GM19467 (cell line): Measurements from ENCODE around the gene RIN2.

Experiments used
- ATAC-seq: cut with Tn5 transposase; IDR thresholded peaks from one replicate; pipeline ENCODE4 v1.9.1; 2021; ENCODE audit warnings: mild to moderate bottlenecking, moderate library complexity; ENCODE audit not compliant: unreplicated experiment

The RIN2 gene, protein sequence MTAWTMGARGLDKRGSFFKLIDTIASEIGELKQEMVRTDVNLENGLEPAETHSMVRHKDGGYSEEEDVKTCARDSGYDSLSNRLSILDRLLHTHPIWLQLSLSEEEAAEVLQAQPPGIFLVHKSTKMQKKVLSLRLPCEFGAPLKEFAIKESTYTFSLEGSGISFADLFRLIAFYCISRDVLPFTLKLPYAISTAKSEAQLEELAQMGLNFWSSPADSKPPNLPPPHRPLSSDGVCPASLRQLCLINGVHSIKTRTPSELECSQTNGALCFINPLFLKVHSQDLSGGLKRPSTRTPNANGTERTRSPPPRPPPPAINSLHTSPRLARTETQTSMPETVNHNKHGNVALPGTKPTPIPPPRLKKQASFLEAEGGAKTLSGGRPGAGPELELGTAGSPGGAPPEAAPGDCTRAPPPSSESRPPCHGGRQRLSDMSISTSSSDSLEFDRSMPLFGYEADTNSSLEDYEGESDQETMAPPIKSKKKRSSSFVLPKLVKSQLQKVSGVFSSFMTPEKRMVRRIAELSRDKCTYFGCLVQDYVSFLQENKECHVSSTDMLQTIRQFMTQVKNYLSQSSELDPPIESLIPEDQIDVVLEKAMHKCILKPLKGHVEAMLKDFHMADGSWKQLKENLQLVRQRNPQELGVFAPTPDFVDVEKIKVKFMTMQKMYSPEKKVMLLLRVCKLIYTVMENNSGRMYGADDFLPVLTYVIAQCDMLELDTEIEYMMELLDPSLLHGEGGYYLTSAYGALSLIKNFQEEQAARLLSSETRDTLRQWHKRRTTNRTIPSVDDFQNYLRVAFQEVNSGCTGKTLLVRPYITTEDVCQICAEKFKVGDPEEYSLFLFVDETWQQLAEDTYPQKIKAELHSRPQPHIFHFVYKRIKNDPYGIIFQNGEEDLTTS

GRCh38 chr20:19758133-19758500 is at the start of gene RIN2:
Gene RIN2, plus strand, starts transcription at chr20:19758258. Its CDS starts 131,344 bp downstream, at chr20:19889602.
- ATAC-seq = no peak

- ATAC-seq = no peak
These were observed 48.3 kb upstream of the RIN2 start for GRCh38 chr20:19709635-19710335.

DNA sequence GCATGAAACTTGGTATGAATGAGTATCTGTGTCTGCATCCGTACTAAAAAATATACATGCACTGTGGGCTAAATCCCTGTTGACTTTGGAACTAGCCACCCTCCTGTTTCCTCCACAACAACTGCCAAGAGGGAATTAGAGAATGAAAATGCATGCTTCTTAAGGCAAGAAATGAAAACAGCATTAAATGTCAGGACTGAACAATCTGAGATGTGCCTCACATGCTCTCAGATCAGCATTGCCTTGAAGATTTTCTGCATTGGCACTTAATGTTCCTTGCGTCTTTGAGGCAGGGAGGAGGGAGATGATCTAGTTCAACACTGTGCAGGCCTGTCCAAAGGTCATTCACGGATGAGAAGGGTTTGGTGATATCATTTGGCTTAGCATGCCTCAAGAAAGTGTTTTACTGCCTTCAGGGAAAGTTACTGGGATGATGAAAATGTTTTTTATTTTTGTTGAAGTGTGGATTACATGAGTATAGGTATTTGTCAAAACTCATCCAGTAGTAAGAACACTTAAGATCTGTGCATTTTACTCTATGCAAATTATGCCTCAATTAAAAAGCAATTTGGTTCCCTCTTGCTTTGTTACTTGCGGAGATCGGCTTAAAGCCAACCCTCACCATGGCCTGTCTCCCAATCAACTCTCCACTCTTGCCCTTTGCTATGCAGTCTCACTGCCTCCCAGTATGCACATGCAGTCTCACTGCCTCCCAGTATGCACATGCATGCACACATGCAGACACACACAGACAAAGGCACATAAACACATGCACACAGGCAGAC is 47.5 kb upstream of the RIN2 start:
- ATAC-seq = no peak

DNA sequence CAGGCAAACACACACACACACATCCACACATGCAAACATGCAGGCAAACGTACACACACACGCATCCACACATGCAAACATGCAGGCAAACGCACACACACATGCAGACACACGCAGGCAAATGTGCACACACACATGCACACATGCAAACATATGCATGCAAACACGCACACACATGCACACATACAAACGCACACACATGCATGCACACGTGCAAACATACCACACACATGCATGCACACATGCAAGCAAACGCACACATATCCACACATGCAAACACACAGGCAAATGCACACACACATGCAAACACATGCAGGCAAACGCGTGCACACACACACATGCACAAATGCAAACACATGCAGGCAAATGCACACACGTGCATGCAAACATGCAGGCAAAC is 46.9 kb upstream of the RIN2 start:
- no peak for ATAC-seq

- no peak for ATAC-seq
These were observed 45.3 kb upstream of the RIN2 start for GRCh38 chr20:19712721-19713260.

GRCh38 chr20:19713822-19714578 is 44.1 kb upstream of the RIN2 start:
- no peak for ATAC-seq

GRCh38 chr20:19714579-19714840 is 43.5 kb upstream of the RIN2 start:
- ATAC-seq = no peak

- no peak for ATAC-seq
These were observed 42.1 kb upstream of the RIN2 start for GRCh38 chr20:19715986-19716385.

DNA sequence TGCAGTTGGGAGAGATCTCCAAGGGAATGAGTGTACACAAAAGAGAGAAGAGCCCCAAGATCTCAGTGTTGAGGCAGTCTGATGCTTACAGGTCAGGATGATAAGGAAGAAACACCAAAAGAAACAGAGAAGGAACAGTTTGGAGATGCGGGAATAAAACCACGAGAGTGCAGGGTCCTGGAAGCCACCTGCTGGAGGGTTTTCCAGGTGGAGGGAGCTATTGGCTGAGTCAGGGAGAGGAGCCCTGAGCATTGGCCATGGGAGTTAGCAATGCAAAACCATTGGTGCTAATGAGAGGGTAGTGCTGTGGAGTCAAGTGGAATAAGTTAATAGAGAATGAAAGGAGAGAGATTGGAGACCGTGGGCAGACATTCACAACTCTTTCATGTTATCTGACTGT is 39.2 kb upstream of the RIN2 start:
- no peak for ATAC-seq

GRCh38 chr20:19720991-19721390 is 37.1 kb upstream of the RIN2 start:
- no peak for ATAC-seq

- ATAC-seq = no peak
These were observed 35.0 kb upstream of the RIN2 start for GRCh38 chr20:19723051-19723450.

DNA sequence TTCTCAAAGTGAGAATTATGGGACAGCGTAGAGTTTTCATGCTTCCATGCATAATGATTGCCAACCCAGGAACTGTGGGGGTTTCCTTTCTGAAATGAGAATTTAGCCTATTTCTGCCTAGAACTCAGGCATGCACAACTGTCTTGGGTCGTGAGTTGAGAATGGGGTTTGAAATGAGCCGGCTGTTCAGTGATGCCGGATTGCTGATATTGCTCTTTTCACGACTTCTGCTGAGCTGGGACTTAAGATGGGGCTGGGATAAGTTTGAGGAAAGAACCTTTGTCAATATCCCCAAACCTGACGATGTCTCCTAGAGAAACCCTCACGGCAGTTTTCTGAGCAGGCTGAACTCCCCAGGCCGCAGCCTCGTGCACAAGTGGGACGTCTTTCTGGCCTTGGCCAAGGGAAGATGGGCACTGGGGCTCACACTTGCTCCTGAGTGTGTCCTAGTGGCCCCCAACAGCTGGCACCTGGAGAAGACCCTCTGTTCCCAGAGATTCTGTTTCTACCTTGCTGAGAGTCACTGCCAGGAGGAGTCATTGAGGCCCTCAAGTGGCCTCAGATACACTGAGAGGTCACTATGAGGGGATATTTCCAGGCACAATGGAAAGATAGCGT is 34.1 kb upstream of the RIN2 start:
- no peak for ATAC-seq

DNA sequence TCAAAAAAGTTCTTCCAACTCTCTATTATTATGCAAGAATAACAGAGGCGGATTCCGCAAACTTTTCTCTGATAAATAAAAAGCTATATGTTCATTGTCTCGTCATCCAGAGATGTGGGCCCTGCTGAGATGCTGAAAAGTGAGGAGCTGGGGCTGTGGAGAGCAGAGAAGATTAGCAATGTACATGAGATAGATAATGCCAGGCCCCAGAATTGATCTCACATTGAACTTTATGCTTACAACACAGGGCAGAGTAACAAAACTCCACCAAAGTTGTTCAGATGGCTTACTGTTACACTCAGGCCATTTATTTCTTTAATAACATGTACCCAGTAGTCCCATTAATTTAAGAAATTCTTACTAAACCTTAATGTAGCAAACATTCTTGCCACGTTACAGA is 32.7 kb upstream of the RIN2 start:
- ATAC-seq = no peak

DNA sequence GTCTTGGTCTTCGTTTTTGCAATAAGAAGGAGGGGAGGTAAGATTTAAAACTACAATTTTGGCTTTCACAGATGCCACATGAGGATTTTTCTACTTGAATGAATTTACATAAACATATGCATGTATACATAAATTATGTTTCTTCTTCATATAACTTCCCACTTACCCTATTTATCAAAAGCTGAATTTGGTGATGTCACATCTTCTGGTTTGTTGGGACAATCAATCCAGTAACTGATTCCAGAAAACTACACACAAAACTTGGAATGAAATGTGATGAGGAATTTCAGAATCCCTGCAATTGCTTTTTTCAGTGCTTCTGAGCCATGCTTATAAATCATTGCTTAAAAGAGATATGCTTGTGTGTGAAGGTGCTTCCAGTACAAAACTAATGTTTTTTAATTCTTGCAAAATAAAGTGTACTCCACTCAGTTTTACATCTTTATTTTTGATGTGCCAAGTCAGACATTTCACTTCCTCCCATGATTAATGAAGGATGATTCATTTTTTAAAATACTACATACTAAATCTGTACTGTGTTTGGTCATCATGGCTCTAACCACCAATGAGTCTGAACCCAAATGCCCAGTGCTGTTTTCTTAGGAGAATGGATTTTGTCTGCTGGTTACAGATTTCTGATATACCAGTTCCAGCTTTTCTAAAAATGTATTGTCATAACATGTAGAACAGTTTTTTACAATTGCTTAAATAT is 32.1 kb upstream of the RIN2 start:
- ATAC-seq = no peak

- no peak for ATAC-seq
These were observed 30.7 kb upstream of the RIN2 start for GRCh38 chr20:19727251-19727847.

DNA sequence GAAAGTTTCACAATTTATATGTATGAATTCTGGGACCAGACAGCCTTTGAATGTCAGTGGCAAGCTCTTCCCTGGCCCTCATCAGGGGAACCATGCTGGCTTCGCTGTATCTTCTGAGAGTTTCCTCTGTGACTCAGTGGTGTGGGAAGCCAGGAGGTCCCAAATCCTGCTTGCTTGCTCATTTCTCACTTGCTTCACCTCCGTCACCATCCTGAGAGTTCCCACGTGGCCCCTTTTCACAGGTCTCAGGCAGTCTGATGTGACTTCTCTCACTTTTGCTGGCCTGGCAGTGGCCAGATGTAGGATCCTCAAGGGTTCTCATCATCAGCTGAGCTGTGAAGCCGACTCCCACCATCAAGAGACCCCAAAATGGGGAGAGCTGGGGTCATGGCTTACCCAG is 28.4 kb upstream of the RIN2 start:
- no peak for ATAC-seq

GRCh38 chr20:19730706-19731105 is 27.4 kb upstream of the RIN2 start:
- no peak for ATAC-seq

- ATAC-seq = no peak
These were observed 23.2 kb upstream of the RIN2 start for GRCh38 chr20:19734811-19735210.
